HG02970 (cell line): Measurements from ENCODE around the gene TINAG.

Source experiments
- ATAC-seq: cut with Tn5 transposase; IDR thresholded peaks from one replicate; pipeline ENCODE4 v1.9.1; 2021; ENCODE audit warnings: mild to moderate bottlenecking, moderate library complexity, moderate number of reproducible peaks; ENCODE audit not compliant: unreplicated experiment, low FRiP score

TINAG gene, protein sequence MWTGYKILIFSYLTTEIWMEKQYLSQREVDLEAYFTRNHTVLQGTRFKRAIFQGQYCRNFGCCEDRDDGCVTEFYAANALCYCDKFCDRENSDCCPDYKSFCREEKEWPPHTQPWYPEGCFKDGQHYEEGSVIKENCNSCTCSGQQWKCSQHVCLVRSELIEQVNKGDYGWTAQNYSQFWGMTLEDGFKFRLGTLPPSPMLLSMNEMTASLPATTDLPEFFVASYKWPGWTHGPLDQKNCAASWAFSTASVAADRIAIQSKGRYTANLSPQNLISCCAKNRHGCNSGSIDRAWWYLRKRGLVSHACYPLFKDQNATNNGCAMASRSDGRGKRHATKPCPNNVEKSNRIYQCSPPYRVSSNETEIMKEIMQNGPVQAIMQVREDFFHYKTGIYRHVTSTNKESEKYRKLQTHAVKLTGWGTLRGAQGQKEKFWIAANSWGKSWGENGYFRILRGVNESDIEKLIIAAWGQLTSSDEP

DNA sequence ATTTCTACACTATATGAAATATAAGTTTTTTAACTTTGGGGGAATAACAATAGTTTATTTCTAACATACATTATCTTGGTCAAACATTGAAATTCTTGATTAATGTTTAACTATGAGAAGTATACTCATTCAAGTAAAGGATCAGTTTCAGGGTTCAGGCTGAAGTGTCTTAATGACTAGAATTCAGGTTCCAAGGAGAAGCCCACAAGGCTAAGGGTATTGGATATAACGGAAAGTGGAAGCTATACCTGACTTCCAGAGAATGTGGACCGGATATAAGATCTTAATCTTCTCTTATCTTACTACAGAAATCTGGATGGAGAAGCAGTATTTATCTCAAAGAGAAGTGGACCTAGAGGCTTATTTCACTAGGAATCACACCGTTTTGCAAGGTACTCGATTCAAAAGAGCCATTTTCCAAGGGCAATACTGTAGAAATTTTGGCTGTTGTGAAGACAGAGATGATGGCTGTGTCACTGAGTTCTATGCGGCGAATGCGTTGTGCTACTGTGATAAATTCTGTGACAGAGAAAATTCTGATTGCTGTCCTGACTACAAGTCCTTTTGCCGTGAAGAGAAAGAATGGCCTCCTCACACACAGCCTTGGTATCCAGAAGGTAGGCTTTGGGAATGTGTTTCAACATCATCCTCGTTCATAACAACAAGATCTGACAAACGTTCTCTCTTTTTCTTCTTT is at the start of gene TINAG:
Gene TINAG (plus strand): TSS at position 153 of the 697 bp plus-strand sequence. CDS start 110 bp downstream, at position 263.
- peak; percentile 41 for ATAC-seq

DNA sequence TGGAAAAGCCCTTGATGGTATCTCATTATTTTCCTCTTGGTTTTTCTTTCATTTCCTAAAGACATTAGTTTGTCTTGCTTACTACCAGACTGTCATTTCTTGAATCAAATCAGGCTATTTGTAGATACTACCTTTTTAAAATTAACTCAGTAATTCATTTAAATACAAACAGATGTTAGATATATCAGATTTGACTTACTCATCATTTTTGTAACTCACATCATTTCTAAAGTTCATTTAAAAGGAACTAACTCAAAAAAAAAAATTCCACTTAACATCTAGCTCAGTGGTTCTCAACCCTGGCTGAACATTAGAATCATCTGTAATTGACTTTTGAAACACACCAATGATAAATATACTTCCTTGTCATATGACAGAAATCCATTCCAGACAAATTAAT is 48.2 kb upstream of the TINAG start:
- ATAC-seq = no peak

DNA sequence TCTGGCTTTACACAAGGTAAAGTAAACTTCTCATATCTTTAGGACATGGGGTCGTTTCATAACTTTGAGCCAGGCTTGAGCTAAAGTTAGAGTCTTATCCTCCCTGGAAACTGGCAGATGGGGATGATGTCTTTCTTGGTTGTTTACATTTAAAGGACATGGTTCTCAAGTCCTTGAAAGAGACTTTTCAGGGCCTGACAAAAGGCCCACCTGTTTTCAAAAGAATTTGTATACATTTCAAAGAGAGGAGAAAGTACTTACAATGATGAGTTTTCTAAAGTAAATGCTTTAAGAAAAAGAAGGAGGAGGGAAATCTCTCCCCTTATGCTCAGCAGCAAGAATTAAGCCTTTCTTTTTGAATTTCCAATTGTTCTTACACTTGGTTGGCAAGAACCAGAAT is 45.7 kb upstream of the TINAG start:
- no peak for ATAC-seq

DNA sequence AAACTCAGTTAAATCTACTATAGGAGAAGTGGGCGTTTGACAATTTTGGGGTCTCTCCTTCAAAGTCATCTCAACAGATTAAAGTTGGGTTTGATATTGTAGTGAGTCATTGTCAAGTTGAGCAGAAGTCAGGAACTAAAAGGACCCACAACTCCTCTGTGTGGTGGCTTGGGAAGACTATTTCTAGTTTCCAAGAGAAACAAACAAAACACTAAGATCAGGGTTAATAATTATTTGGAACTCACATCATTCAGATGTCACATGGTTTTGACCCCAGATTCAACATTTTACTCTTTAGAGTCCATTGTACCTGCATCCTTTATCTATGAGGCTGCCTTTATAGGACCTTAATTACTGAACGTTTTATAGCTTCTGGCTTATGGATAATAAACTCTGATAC is 45.3 kb upstream of the TINAG start:
- no peak for ATAC-seq

DNA sequence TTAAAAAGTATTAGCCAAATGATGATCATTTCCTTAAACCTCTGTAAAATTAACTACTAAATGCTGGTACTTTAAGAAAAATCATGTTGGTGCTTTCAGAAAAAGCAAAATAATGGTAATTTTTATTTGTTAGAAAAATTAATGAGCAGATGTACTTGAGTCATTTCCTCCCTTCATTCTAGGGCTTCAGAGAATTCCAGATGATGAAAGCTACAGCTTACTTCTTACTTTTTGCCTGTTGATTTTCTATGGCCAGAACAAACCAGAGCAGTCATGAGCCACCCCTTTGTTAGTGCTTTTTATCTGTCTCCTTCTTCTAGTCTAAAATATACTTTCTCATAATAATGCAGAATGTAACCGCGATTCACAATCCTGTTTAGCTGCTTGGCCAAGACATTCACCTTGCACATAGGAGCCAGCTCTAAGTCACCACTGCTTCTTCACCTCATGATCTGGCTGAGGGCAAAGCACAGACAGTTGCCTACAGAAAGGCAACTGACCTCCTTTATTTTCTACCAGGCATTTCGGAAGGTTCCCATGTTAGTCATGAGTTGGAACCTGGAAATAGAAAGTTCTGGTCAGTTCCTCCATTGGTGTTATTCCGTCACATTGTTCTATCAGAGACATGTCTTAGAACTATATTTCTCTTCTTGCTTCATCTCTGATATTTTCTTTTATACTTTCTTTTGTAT is 43.5 kb upstream of the TINAG start:
- ATAC-seq = no peak

DNA sequence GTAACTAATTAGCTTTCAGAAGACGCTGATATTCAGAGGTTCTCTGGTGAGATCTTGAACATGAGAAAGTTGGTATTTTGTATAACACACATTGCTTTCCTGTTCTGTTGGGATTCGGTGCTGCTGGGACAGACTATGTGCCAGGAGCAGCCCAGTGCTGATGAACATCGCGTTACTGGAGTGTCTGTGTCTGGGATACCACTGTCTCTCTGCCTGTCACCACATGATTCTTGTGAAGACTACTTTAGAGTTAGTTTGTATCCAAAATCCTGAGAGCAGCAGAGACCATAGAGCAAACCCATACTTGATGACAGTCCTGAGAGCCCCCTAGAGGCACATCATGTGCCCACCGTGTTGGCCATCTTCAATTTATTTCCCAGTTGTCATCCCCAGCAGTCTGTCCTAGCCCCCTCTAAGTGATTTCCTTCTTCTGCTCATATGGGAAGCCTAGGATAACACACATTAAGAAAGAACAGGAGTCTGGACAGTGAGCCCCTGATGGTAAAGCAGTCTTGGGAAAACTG is 41.8 kb upstream of the TINAG start:
- ATAC-seq = no peak

DNA sequence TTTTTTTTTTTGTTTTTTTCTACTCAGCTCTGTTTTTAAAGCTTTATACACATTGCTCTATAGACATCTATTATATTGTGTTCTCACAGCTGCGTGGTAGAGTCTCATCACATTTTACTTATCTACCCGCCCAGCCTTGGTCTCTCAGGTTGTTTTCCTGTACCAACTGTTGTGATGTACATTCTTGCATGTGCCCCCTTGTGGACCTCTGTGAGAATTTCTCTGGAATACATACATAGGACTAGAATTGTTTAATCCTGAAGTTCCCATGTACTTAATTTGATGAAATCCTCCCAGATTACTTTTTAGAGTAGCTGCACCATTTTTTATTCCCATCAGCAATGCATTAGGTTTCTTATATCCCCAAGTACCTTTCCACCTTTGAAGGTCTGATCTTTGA is 40.4 kb upstream of the TINAG start:
- no peak for ATAC-seq

DNA sequence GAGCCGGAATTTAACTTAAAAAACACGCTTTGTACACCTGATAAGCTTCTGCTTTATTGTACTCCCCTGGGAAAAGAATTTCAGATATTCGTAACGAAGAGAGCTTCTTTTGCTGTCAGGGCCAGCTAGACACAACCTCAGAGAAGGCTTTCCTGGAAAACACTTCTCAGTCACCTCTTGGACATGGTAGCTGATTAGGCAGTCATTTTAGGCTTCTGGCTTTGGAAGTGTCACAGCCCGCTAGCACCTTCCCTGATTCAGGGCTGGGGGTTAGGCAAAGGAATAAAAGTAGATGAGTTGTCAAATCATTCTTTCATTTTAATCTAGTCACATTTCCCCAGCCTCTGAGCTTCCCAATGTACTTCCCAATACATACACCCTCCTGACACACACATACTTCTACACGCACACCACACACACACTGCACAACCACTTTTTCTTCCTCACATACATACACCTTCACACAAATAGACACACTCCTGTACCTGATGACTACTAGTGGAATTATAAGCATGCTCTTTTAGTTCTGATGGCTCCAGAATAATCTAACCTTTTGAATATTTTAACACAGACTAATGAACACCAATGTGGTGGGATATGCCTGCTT is 34.9 kb upstream of the TINAG start:
- no peak for ATAC-seq

DNA sequence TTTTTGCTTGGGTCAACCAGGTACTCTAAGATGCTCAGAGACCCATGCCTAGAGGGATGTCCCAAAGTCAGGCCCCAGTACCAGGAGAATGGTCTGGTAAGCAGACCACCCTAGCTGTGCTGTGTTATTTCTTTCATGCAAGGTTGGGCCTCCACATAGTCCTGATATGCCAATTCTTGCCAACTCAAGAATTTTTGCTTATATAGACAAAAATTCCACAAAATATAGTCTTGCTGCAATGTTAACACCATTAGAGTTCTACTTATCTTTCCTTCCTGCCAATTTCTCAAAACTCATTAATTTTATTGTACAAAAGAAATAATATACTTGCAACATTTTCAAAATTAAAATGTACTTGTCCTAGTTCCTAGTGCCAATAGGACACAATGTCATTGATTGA is 33.9 kb upstream of the TINAG start:
- ATAC-seq = no peak

DNA sequence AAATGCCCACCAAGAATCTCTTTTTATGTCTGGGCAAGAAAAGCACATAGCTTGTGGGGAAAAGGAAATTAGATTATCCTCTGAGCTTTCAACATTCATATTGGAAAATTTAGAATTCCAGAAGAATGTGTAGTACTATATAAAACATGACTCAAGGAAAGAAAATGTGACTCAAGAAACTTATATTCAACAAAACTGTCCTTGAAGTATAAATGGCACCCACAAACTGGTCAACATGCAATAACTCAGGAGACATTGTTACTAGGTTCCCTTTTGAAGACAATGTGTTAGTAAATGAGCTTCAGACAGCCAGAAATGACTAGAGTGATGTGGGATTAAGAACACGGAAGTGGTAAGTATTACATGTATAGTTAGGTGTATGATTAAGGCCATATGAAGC is 26.1 kb upstream of the TINAG start:
- ATAC-seq = no peak

DNA sequence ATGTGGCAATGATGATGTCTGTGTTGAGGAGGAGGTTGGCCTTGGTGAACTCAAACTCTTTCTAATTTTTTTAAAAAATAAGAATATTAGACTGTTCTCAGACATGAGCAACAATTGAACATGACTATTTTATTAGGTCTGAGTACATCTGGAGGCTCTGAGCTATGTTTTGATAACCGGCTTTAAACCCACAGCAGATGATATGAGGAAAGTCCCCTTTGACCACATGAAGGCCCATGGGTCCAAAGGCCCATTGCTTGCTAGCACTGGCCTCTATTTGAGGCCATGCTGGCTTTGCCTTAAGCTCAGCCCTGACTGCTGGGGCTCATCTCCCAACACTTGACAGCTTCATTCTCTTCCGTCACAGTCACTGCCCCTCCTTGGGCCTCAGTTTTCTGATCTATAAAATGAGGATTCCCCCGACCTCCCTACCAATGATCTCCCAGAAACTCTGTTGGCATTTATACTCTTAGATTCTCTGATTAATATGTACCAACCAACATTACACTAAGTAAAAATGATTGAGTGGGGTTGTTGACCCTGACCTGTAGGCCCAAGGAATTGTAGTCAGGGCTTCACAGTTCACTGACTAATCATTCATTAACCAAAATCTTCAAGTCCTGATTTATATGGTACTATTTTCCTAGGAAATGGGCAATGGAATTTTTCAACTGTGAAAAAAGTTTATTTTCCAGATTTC is 23.9 kb upstream of the TINAG start:
- ATAC-seq = no peak

DNA sequence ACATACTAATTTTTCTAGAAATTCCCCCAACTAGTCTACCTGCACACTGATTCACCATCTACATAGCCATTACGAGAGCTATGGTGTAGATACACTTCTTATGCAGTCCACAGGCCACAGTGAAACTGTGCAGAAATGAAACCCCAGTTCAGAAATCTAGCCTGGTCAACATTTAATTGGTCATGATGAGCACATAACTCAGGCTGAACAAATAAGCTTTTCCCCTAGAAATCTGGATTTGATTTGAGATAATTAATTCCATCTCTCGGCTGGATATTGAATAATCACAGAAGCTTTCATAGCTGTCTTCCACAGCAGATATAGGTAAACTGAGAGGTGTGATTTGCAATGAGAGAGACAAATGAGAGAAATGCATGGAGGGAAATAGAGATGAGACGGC is 22.6 kb upstream of the TINAG start:
- ATAC-seq = no peak

DNA sequence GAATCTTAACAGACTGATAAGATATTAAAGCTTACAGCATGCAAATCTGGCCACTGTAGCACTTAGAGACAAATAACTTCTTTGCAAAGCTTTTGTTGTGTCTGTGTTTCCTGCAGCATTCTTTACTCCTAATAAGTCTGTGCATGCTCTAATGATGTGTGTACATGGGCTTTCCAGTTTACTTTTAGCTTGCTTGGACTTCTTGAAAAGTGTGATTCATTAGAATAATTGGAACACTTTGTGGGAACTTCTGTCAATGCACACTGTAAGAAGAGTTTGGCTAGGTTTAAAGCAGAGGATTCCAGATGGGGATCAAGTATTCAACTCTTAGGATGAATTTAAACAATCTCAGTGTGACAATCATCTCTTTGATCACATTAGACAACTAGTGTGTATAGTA is 22.1 kb upstream of the TINAG start:
- ATAC-seq = no peak

DNA sequence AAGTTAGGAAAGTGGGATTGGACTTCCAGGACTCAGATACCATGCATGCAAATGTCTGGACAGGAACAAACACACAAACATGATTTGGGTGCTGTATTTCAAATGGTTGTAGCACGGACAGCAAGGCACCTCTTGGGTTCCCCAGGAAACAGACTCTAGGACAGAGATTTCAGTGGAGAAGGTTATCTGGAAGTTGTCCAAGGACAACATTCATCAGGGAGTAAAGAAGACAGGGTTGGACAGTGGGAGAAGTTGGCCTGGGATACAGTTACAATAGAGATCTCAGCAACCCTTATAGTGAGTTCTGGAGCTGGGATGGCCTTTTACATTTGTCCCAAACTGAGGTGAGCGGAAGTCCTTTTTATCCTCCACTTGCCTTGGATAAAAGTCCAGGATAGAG is 19.8 kb upstream of the TINAG start:
- ATAC-seq = no peak

DNA sequence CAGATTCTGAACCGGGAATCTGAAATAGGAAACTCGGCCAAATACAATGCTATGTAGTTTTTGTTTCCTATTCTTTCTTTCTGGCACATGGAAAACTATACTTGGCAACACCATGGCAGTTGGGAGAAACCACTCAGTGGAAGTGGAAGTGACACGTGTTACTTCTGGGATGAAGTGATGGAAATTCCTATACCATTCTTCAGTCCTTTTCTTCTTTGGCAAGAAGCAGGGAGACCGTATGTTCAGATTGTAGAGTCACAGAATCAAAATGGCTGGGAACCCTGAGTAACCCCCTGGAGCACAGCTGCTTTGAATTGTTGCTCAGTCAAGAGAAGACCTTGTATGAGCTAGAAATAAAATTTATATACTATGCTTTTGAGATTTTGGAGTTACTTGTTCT is 18.8 kb upstream of the TINAG start:
- ATAC-seq = no peak

DNA sequence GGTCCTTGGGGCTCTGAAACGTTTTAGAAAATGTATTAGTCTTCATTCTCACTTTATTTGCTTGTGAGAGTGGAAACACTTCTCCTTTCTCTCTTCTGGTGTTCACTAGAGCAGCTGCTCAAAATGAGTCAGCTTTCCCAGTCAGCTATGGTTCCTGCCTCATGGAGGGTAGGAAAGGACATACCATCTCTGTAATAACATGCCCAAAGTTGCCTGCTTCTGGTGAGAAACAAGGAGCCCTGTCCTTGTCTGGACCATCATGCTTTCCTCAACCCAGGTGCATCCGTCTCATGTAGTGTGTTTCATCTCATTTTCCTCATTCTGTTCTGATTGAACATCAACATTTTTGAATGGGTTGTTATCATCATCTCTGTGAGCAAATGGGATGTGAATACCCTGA is 17.1 kb upstream of the TINAG start:
- ATAC-seq = peak; percentile 43

DNA sequence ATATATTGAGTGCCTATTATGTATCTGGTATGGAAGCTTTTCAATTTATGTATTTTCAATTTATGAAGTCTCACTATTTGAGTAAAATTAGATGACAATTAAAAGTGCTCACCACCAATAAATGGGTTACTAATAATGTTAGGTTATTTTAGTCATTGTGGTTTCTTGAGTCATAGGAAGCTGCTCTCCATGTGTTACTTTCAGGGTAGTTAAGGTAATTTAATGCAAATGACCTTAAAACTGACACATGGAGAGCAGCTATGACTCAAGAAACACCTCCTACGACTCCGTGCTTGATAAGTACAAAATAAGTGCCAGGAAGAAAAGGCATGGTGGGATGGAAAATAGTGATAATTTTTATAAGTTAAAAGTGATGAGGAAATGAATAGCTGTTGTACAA is 16.5 kb upstream of the TINAG start:
- peak; percentile 96 for ATAC-seq

DNA sequence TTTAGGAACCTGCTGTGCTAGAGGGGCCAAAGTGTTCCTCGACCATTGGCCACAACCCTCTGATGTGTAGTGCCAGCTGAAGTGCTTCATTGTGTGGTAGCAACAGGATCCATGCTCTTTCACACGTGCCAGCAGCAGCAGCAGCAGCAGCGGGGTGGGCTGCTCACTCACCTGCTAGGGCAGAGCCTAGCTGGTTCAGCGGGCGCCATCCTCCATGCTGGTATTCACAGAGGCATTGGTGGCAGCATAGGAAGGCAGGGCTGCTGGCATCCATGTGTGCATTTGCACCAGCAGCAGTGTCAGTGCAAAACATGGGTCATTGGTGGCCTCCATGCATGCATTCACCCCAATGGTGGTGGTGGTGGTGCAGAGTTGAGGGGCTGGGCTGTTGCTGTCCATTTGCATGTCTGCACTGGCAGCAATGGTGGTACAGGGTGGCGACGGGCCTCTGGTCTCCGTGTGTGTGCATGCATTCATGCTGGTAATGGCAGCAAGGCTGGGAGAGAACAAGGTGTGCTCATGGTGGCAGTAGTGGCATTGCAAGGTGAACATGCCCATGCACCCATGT is 13.2 kb upstream of the TINAG start:
- ATAC-seq = no peak

DNA sequence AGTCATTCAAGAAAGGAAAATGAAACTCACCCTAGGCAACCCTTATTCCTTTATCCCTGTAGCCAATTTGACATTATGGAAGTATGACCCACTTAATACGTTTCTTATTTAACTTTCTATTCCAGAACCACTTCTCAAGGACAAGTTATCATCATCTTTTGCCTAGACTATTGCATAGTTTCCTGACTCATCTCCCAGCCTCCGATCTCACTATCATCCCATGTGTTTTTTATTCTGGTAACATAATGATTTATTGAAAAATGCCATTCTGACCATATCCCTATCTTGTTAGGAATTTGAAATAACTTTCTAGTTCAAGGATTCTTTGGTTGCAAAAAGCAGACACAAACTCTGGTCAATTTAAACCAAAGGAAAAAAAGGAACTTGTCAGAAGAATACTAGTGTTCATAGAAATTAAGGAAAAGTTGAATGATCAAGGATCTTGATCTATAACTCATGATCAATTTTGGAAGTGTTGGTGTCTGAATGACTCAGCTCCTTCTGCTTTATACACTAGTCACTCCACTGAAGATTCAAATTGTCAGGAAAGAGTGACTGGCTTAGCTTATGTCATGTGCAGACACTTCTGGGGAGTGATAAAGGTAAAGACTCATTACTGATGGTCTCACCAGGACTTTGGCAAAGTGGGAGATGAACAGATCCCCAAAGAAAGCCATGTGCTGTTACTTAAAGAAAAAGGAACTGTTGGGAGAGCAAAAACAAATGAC is 8.5 kb upstream of the TINAG start:
- ATAC-seq = no peak
